ENCODE results near the gene MRS2. TPM values are rescaled to one million over a fixed set of nuclear protein-coding genes. Genes with fewer than 3 reads are reported as not detected.

The MRS2 gene
- total RNA-seq, 1 donor from 2014 or later: 32.3 TPM

DNA sequence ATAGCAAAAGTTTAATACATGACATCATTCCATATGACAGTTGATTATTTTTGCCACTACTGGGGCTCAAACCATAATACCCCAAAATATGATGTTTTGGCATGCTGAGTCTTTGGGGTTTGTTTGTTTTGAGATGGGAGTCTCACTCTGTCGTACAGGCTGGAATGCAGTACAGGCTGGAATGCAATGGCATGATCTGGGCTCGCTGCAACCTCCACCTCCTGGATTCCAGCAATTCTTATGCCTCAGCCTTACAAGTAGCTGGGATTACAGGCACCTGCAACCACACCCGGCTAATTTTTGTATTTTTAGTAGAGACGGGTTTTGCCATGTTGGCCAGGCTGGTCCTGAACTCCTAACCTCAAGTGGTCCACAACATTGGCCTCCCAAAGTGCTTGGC lies 1.3 kb upstream of the MRS2 start:
- TF ChIP-seq, protein P1, sequence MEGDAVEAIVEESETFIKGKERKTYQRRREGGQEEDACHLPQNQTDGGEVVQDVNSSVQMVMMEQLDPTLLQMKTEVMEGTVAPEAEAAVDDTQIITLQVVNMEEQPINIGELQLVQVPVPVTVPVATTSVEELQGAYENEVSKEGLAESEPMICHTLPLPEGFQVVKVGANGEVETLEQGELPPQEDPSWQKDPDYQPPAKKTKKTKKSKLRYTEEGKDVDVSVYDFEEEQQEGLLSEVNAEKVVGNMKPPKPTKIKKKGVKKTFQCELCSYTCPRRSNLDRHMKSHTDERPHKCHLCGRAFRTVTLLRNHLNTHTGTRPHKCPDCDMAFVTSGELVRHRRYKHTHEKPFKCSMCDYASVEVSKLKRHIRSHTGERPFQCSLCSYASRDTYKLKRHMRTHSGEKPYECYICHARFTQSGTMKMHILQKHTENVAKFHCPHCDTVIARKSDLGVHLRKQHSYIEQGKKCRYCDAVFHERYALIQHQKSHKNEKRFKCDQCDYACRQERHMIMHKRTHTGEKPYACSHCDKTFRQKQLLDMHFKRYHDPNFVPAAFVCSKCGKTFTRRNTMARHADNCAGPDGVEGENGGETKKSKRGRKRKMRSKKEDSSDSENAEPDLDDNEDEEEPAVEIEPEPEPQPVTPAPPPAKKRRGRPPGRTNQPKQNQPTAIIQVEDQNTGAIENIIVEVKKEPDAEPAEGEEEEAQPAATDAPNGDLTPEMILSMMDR (IDR thresholded peaks at IDR 0.05): no peak
- TF ChIP-seq EZH2phosphoT487 (IDR thresholded peaks at IDR 0.05) (no peak), EZH2 (IDR thresholded peaks at IDR 0.05) (no peak)

DNA sequence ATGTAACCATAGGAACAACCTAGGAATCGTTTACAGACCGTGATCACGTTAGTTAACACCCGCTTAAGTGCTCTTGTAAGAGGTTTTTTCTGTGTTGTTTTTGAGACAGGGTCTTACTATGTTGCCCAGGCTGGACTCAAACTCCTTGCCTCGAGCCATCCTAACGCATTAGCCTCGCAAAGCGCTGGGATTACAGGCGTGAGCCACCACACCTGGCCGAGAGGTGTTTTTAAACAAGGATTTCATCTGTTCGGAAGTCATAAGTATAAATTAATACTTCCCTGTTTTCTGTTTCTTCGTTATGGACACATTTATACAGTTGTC lies 727 bp downstream of the MRS2 start:
- H3K79me2 ChIP-seq (ENCODE audit: low read depth): peaks cover 30% of the 10 kb centered on the region
- H3K4me3 ChIP-seq: peak overlapping the region; percentile 88
- Mint-ChIP-seq H3K27me3 (ENCODE audit: insufficient read depth, low read depth) (peaks cover 14% of the 10 kb centered on the region), H3K36me3 (peaks cover 2% of the 10 kb centered on the region), H3K4me3 (peak overlapping the region; percentile 98), H3K4me1 (peaks cover 25% of the 10 kb centered on the region), H3K27ac (peak overlapping the region; percentile 86), H3K9me3 (no peaks in the 10 kb centered on the region)
- peak overlapping the region; percentile 87 for H2AFZ ChIP-seq (replicated peaks)
- peak overlapping the region; percentile 85 for H3K4me2 ChIP-seq
- no peak for TF ChIP-seq EZH2 (IDR thresholded peaks at IDR 0.05)
- no peak for TF ChIP-seq EZH2phosphoT487 (IDR thresholded peaks at IDR 0.05)
- TF ChIP-seq, protein P1 (IDR thresholded peaks at IDR 0.05): no peak
- peaks cover 16% of the 10 kb centered on the region for H3F3A ChIP-seq (ENCODE audit: low read depth)
- no peaks in the 10 kb centered on the region for H3K36me3 ChIP-seq
- peaks cover 17% of the 10 kb centered on the region for H3K4me1 ChIP-seq
- peaks cover 11% of the 10 kb centered on the region for H3K27me3 ChIP-seq
- H3K9me3 ChIP-seq (ENCODE audit: low read depth): no peaks in the 10 kb centered on the region
- DNase-seq (ENCODE audit: low spot score): no peak
- H3K27ac ChIP-seq: no peak overlapping the region
- H3K9ac ChIP-seq: peak overlapping the region; percentile 58
- H4K20me1 ChIP-seq (ENCODE audit: low read depth): peaks cover 6% of the 10 kb centered on the region

More for the DNA sequence above, 1.3 kb upstream of the MRS2 start:
- no peak overlapping the region for H3K4me2 ChIP-seq
- no peak overlapping the region for H2AFZ ChIP-seq (replicated peaks)
- no peak overlapping the region for H3K9ac ChIP-seq
- H3K4me3 Mint-ChIP-seq: no peak overlapping the region
- H3K9me3 ChIP-seq (ENCODE audit: low read depth): no peaks in the 10 kb centered on the region
- H3K36me3 ChIP-seq: no peaks in the 10 kb centered on the region
- no peak overlapping the region for H3K27ac Mint-ChIP-seq
- peaks cover 30% of the 10 kb centered on the region for H3K79me2 ChIP-seq (ENCODE audit: low read depth)
- H3K4me1 Mint-ChIP-seq: peaks cover 34% of the 10 kb centered on the region
- H3K27me3 Mint-ChIP-seq (ENCODE audit: insufficient read depth, low read depth): peaks cover 14% of the 10 kb centered on the region
- peaks cover 11% of the 10 kb centered on the region for H3K27me3 ChIP-seq
- H3F3A ChIP-seq (ENCODE audit: low read depth): peaks cover 24% of the 10 kb centered on the region
- peaks cover 6% of the 10 kb centered on the region for H4K20me1 ChIP-seq (ENCODE audit: low read depth)
- H3K36me3 Mint-ChIP-seq: peaks cover 2% of the 10 kb centered on the region
- no peak overlapping the region for H3K27ac ChIP-seq
- H3K9me3 Mint-ChIP-seq: peaks cover 6% of the 10 kb centered on the region
- H3K4me3 ChIP-seq: no peak overlapping the region
- H3K4me1 ChIP-seq: peaks cover 26% of the 10 kb centered on the region
- DNase-seq (ENCODE audit: low spot score): no peak

DNA sequence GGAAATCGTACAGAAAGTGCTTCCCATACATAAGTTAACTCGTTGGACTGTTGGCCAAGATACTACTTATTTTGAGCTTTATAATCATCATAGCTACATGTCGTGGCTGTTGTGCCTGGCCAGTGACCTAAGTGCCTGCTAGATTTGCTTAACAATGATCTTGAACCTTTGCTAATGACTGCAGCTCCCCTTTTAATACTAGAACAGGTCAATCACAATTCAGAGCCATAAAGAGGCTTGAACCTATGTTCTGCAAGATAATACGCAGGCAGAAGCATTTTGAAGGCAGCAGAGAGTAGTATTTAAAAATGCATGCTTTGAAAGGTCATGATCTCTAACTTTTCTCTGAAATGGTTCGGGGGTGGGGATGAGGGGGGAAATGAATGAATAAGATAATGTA lies 2.5 kb downstream of the MRS2 start:
- Histone ChIP-seq H3K4me3 (no peak overlapping the region), H3K9ac (no peak overlapping the region), H3K27ac (no peak overlapping the region), H2AFZ (replicated peaks) (no peak overlapping the region), H3K9me3 (ENCODE audit: low read depth) (no peaks in the 10 kb centered on the region), H4K20me1 (ENCODE audit: low read depth) (peaks cover 9% of the 10 kb centered on the region), H3K4me2 (no peak overlapping the region), H3F3A (ENCODE audit: low read depth) (peaks cover 13% of the 10 kb centered on the region), H3K36me3 (peaks cover 11% of the 10 kb centered on the region), H3K79me2 (ENCODE audit: low read depth) (peaks cover 33% of the 10 kb centered on the region), H3K4me1 (peaks cover 17% of the 10 kb centered on the region), H3K27me3 (peaks cover under 1% of the 10 kb centered on the region)
- peaks cover 6% of the 10 kb centered on the region for H3K36me3 Mint-ChIP-seq
- H3K9me3 Mint-ChIP-seq: no peaks in the 10 kb centered on the region
- H3K4me3 Mint-ChIP-seq: no peak overlapping the region
- H3K27me3 Mint-ChIP-seq (ENCODE audit: insufficient read depth, low read depth): peaks cover 5% of the 10 kb centered on the region
- H3K27ac Mint-ChIP-seq: no peak overlapping the region
- no peak for DNase-seq (ENCODE audit: low spot score)
- TF ChIP-seq EZH2phosphoT487 (IDR thresholded peaks at IDR 0.05) (no peak), EZH2 (IDR thresholded peaks at IDR 0.05) (no peak)
- TF ChIP-seq, protein P1 (IDR thresholded peaks at IDR 0.05): no peak
- H3K4me1 Mint-ChIP-seq: peaks cover 23% of the 10 kb centered on the region
